GM21390 (cell line): ENCODE data around the gene OTOP1.
"Not testable (repeated sequence)": the region's sequence is repeated elsewhere in the genome, so short reads cannot be mapped to it uniquely, and the experiment has no call there.

Experiments used
- ATAC-seq: cut with Tn5 transposase; IDR thresholded peaks from one replicate; pipeline ENCODE4 v1.9.1; 2021; ENCODE audit not compliant: unreplicated experiment

Gene OTOP1, protein sequence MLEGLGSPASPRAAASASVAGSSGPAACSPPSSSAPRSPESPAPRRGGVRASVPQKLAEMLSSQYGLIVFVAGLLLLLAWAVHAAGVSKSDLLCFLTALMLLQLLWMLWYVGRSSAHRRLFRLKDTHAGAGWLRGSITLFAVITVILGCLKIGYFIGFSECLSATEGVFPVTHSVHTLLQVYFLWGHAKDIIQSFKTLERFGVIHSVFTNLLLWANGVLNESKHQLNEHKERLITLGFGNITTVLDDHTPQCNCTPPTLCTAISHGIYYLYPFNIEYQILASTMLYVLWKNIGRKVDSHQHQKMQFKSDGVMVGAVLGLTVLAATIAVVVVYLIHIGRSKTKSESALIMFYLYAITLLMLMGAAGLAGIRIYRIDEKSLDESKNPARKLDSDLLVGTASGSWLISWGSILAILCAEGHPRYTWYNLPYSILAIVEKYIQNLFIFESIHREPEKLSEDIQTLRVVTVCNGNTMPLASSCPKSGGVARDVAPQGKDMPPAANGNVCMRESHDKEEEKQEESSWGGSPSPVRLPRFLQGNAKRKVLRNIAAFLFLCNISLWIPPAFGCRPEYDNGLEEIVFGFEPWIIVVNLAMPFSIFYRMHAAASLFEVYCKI

GRCh38 chr4:4226606-4227438, at the start of gene OTOP1:
TSS of gene OTOP1 (minus strand) at chr4:4226929. CDS start at chr4:4226864, 65 bp downstream.
- ATAC-seq: no peak

DNA sequence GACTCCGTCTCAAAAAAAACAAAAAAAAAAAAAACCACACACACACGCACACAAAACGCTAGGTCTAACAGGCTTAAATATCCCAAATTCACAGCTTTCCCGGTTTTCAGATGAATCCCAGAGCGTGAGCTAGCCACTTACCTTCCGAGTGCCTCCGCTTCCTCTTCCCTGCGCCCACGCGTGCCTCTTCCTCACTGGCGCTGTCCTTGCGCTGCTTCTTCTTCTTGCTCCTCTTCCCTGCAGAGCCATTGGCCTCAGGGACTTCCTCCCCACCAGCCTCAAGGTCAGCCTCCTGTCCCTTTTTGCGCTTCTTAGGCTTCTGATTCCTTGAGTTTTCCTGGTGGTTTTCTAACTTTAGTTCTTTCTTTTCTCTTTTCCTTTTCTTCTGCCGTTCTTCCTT, 47.5 kb upstream of the OTOP1 start:
- no peak for ATAC-seq

GRCh38 chr4:4271912-4272311, 45.2 kb upstream of the OTOP1 start:
- no peak for ATAC-seq

- ATAC-seq: no peak
Measured at GRCh38 chr4:4270529-4270928, 43.8 kb upstream of the OTOP1 start.

DNA sequence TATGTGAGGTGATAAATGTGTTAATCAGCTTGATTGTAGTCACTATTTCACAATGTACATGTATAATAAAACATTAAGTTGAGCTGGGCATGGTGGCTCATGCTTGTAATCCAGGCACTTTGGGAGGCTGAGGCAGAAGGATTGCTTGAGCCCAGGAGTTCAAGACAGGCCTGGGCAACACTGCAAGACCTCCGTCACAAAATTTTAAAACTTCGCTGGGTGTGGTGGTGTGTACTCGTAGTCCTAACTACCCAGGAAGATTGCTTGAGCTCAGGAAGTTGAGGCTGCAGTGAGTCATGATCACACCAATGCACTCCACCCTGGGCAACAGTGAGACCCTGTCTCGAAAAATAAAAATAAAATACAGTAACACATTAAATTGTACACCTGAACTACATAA, 43.1 kb upstream of the OTOP1 start:
- ATAC-seq: no peak

- no peak for ATAC-seq
Measured at GRCh38 chr4:4269331-4269731, 42.6 kb upstream of the OTOP1 start.

DNA sequence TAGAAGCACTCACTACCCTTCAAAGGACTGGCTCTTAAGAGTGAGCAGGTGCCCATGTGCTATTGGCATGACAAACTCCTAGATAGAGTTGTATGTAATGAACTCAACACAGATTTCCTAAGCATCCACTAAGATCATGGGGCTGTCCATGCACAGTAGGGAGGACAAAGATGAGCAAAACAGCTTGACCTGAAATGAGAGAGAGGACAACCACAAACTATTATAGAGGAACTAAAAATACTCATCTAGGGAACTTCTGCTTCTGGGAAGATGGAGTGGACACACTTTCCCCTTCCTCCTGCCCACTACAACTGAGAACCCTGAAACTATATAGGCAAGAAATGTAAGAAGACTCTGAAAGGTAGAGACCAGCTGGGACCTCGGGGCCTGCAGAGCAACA, 42.0 kb upstream of the OTOP1 start:
- no peak for ATAC-seq

- no peak for ATAC-seq
Measured at GRCh38 chr4:4267981-4268380, 41.3 kb upstream of the OTOP1 start.

- ATAC-seq: no peak
Measured at GRCh38 chr4:4260185-4260751, 33.5 kb upstream of the OTOP1 start.

DNA sequence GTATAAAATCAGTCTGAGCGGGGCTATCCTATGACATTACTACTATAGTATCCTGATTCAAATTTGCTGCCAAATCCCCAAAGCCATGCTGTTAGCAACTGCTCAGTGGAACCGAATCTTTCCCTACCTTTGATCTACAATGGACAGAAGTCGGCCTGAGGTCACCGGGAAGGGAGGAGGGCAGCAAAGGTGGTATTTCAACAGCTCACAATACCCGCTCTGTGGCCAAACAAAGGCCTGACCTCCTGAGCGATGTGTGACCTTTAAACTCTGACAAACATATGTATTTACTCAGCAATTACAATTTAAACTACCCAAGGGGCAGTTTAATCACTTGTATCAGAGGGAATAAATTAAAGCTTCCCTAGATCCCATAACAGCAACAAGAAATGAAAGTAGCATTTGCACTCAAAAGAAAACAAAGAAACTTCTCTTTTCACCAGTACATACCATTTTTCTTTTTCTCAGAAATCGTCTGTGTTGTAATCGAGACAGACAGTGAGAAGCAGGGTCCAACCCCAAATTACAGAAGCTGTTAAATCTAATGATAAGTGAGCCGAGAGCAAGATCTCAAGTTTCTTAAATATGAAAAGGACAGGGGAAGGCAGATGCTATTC, 32.9 kb upstream of the OTOP1 start:
- ATAC-seq: no peak

GRCh38 chr4:4257705-4258104, 31.0 kb upstream of the OTOP1 start:
- ATAC-seq: not testable (repeated sequence)

- no peak for ATAC-seq
Measured at GRCh38 chr4:4256799-4257198, 30.1 kb upstream of the OTOP1 start.

DNA sequence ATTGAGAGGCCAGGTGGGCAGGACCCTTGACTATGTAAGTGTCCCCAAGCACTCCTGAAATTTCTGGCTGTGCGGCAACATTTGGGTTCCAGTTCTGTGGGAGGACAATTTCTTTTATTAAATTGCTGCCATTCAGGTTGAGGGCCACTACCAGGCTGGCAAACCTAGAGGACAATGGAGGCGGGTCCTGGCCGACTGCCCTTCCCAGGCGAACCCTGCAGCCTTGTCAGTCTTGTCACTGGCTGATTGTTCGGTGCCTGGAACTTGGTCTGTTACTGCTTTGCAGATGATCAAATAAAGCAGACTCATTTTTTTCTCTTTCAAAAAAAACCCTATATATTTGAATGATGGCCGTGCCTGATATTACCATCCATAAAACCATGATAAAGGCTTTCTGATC, 27.9 kb upstream of the OTOP1 start:
- no peak for ATAC-seq

- ATAC-seq: no peak
Measured at GRCh38 chr4:4254199-4254598, 27.5 kb upstream of the OTOP1 start.

GRCh38 chr4:4249866-4250265, 23.1 kb upstream of the OTOP1 start:
- ATAC-seq: no peak

- ATAC-seq: not testable (repeated sequence)
Measured at GRCh38 chr4:4249342-4249741, 22.6 kb upstream of the OTOP1 start.

GRCh38 chr4:4248885-4249203, 22.1 kb upstream of the OTOP1 start:
- ATAC-seq: no peak

- peak; percentile 98 for ATAC-seq
Measured at GRCh38 chr4:4248029-4248884, 21.5 kb upstream of the OTOP1 start, which contains the start of gene TMEM128. TSS of gene TMEM128 (minus strand) at chr4:4248223. CDS start at chr4:4248202, 21 bp downstream.

- ATAC-seq: peak; percentile 37
Measured at GRCh38 chr4:4247696-4248028, 20.9 kb upstream of the OTOP1 start.

DNA sequence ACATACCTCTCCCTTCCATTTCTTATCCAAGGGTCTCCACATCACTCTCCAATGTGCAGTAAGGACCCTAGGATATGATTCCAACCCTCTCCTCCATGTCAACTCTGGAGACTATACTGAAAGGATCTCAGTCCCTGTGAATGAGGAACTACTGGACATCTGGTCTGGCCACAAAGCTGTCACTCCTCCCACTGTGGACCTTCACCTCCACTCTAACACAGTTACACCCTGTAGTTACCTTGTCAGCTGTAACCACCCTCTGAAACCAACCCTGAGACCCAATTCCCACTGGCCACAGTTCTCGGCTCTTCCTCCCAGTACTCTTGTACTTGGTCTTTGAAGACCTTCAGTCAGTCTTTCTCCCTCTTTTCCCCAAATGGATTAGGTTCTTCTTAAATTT, 18.4 kb upstream of the OTOP1 start:
- ATAC-seq: no peak
